ENCODE data around the gene COX17.

Gene COX17

DNA sequence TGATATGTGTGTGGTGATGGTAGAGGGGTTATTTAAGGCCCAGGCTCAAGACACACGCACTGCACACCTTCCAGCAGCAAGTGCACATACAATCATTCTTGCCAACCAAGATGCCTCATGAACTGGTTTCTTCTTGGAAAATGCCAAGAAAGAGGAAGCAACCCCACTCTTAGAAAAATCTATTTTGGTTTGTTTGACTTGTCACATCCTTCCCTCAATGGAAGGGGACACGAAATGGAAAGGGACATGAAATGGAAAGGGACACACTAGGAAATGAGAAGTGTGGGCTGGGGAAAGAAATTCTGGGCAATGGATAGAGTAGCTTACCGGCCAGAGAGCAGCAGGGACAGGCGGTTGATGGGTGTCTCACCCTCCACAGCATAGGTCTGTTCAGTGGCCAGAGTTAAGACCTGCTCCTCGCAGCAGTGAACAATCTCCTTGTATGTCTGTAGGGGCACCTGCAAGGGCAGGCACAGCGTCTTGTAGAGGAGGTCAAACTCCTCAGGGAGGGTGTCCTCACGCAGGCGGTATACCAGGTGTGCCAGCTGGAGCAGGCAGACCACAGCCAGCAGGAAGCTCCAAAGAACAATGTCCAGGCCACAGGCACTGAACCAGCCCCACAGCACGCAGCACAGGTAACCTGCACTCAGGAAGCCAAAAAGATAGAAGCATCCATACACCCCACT is 17.5 kb downstream of the COX17 start:
- no peak overlapping the region for H3K27ac ChIP-seq (ENCODE audit: low read depth, low read length)
- H3K9me3 ChIP-seq (ENCODE audit: control insufficient read depth, insufficient read depth, low read length) = no peaks in the 10 kb centered on the region
- no peaks in the 10 kb centered on the region for H3K36me3 ChIP-seq (ENCODE audit: control insufficient read depth, insufficient read depth, low read length)
- H3K4me3 ChIP-seq (ENCODE audit: low read depth, low read length) = no peak overlapping the region
- no peaks in the 10 kb centered on the region for H3K4me1 ChIP-seq (ENCODE audit: control insufficient read depth, insufficient read depth, low read length)
- H3K27me3 ChIP-seq (ENCODE audit: control insufficient read depth, insufficient read depth, low read length) = no peaks in the 10 kb centered on the region
- H3K9ac ChIP-seq (ENCODE audit: low read depth, low read length) = no peak overlapping the region

DNA sequence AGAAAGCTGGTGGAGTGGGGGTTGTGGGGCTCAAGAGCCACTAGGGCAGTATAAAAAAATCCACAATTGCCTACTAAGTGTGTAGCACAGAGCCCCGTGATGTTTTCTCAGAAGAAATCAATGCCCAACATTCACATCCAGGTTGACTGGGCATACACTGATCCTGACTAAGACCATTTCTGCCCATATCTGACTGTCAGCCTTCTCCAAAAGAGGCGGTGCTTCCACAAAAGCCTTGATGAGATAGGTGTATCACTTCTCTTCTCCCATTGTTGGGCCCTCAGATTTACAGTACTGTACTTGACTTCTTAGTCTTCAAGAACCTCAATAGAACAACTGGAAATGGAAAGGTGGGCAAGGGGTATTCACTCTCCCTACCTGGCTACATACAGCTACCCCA is 18.2 kb downstream of the COX17 start:
- Histone ChIP-seq H3K4me3 (ENCODE audit: low read depth, low read length) (no peak overlapping the region), H3K9ac (ENCODE audit: low read depth, low read length) (no peak overlapping the region), H3K9me3 (ENCODE audit: control insufficient read depth, insufficient read depth, low read length) (no peaks in the 10 kb centered on the region), H3K4me1 (ENCODE audit: control insufficient read depth, insufficient read depth, low read length) (no peaks in the 10 kb centered on the region), H3K27ac (ENCODE audit: low read depth, low read length) (no peak overlapping the region), H3K27me3 (ENCODE audit: control insufficient read depth, insufficient read depth, low read length) (no peaks in the 10 kb centered on the region), H3K36me3 (ENCODE audit: control insufficient read depth, insufficient read depth, low read length) (no peaks in the 10 kb centered on the region)

DNA sequence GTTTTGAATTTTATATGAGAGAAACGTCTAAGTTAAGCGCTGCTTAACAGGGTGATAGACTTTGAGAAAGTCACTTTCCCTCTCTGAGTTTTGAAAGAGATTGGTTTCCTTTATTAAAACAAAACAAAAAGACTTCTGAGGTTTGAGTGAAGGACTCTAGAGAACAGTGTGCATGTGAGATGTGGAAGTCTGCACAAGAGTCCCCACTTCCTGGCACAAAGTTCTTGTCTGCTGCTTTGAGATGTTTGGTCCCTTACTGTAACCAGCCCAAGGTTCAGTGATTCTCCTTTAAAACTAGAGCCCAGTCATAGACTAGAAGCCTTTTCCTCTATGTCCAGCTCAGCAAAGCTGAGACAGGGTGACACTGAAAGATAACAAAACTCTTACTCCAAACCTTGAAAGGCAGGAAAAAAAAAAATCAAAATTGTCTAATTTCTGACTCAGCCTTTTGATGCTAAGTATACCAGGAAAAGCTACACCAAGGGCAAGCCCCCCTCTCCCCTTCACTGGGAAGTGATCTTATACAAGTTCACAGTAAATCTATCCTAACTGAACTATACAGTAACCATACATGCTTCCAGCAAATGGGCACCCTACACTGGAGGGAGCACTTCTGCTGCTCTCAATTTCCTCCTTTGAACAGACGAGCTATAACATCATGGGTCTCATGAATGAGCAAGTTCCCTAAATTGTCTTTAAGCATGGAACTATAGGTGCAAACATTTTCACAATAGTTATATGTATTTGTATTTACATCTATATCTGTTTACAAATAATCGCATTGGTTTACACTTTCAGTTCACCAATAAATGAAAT is 19.1 kb downstream of the COX17 start:
- Histone ChIP-seq H3K36me3 (ENCODE audit: control insufficient read depth, insufficient read depth, low read length) (no peaks in the 10 kb centered on the region), H3K4me1 (ENCODE audit: control insufficient read depth, insufficient read depth, low read length) (no peaks in the 10 kb centered on the region), H3K4me3 (ENCODE audit: low read depth, low read length) (no peak overlapping the region), H3K9me3 (ENCODE audit: control insufficient read depth, insufficient read depth, low read length) (no peaks in the 10 kb centered on the region), H3K27ac (ENCODE audit: low read depth, low read length) (no peak overlapping the region), H3K27me3 (ENCODE audit: control insufficient read depth, insufficient read depth, low read length) (no peaks in the 10 kb centered on the region), H3K9ac (ENCODE audit: low read depth, low read length) (no peak overlapping the region)

GRCh38 chr3:119653876-119654275 is 23.3 kb downstream of the COX17 start:
- H3K4me1 ChIP-seq (ENCODE audit: control insufficient read depth, insufficient read depth, low read length) = no peaks in the 10 kb centered on the region
- no peak overlapping the region for H3K9ac ChIP-seq (ENCODE audit: low read depth, low read length)
- no peak overlapping the region for H3K27ac ChIP-seq (ENCODE audit: low read depth, low read length)
- H3K4me3 ChIP-seq (ENCODE audit: low read depth, low read length) = no peak overlapping the region
- no peaks in the 10 kb centered on the region for H3K9me3 ChIP-seq (ENCODE audit: control insufficient read depth, insufficient read depth, low read length)
- no peaks in the 10 kb centered on the region for H3K27me3 ChIP-seq (ENCODE audit: control insufficient read depth, insufficient read depth, low read length)
- no peaks in the 10 kb centered on the region for H3K36me3 ChIP-seq (ENCODE audit: control insufficient read depth, insufficient read depth, low read length)

DNA sequence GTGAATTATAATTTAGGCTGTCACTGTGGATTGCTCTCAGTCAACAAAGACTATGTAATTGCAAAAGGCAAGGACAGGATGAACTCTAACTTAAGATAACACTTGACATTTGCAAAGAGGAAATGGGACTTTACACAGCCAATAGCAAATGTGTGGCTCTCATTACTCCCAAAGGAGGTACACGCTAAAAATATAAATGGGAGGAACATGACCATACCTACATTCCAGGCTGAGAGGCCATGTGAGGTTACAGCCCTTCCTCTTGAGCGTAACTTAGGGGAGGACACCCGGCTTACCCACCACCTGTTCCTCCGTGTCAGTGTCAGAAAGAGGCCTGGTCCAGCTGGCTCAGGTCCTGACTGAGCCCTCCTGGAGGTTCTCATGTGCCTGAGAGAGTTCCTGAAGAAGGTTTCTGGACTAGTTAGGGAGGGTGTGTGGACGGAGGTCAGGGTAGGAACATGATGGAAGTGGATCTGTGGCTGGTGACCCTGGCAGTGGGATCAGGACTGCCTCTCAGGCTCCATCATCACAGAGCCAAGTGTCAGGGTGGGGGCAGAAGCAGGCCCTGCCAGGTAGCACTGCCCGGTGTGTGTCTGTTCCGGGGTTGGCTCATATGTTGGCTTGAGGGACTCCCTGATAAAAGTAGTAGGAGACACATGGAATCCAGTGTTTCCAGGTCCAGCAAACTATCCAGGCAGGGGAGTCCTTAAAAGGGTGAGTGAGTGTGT is 24.7 kb downstream of the COX17 start:
- H3K9me3 ChIP-seq (ENCODE audit: control insufficient read depth, insufficient read depth, low read length) = no peaks in the 10 kb centered on the region
- H3K9ac ChIP-seq (ENCODE audit: low read depth, low read length) = no peak overlapping the region
- H3K4me3 ChIP-seq (ENCODE audit: low read depth, low read length) = no peak overlapping the region
- H3K4me1 ChIP-seq (ENCODE audit: control insufficient read depth, insufficient read depth, low read length) = peaks cover 6% of the 10 kb centered on the region
- H3K36me3 ChIP-seq (ENCODE audit: control insufficient read depth, insufficient read depth, low read length) = no peaks in the 10 kb centered on the region
- no peaks in the 10 kb centered on the region for H3K27me3 ChIP-seq (ENCODE audit: control insufficient read depth, insufficient read depth, low read length)
- no peak overlapping the region for H3K27ac ChIP-seq (ENCODE audit: low read depth, low read length)

- Histone ChIP-seq H3K4me3 (ENCODE audit: low read depth, low read length) (no peak overlapping the region), H3K9ac (ENCODE audit: low read depth, low read length) (no peak overlapping the region), H3K4me1 (ENCODE audit: control insufficient read depth, insufficient read depth, low read length) (peaks cover 13% of the 10 kb centered on the region), H3K9me3 (ENCODE audit: control insufficient read depth, insufficient read depth, low read length) (no peaks in the 10 kb centered on the region), H3K27ac (ENCODE audit: low read depth, low read length) (no peak overlapping the region), H3K36me3 (ENCODE audit: control insufficient read depth, insufficient read depth, low read length) (no peaks in the 10 kb centered on the region), H3K27me3 (ENCODE audit: control insufficient read depth, insufficient read depth, low read length) (no peaks in the 10 kb centered on the region)
Observed at GRCh38 chr3:119649761-119650160, 27.4 kb downstream of the COX17 start.

GRCh38 chr3:119647843-119648575 is 29.2 kb downstream of the COX17 start:
- Histone ChIP-seq H3K36me3 (ENCODE audit: control insufficient read depth, insufficient read depth, low read length) (no peaks in the 10 kb centered on the region), H3K27me3 (ENCODE audit: control insufficient read depth, insufficient read depth, low read length) (no peaks in the 10 kb centered on the region), H3K27ac (ENCODE audit: low read depth, low read length) (no peak overlapping the region), H3K4me3 (ENCODE audit: low read depth, low read length) (no peak overlapping the region), H3K4me1 (ENCODE audit: control insufficient read depth, insufficient read depth, low read length) (peaks cover 13% of the 10 kb centered on the region), H3K9ac (ENCODE audit: low read depth, low read length) (no peak overlapping the region), H3K9me3 (ENCODE audit: control insufficient read depth, insufficient read depth, low read length) (no peaks in the 10 kb centered on the region)

DNA sequence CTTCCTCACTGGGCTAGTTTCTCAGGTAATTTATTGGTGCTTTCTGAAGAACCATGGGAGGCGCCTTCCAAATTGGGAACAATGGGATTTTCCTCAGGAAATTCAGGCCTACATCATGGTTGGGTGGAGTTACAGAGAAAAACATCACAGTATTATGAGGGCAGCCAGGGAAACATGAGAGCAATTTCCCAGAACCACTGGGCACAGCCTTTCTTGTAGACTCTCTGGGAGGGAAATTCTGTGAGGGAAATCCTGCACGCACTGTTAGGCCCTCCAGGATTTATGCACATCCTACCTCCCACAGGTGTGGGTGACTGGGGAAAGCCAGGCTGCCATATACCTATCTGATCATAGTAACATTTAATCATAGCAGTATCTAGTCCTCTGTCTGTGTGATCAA is 30.0 kb downstream of the COX17 start:
- Histone ChIP-seq H3K27me3 (ENCODE audit: control insufficient read depth, insufficient read depth, low read length) (no peaks in the 10 kb centered on the region), H3K4me1 (ENCODE audit: control insufficient read depth, insufficient read depth, low read length) (peaks cover 13% of the 10 kb centered on the region), H3K9me3 (ENCODE audit: control insufficient read depth, insufficient read depth, low read length) (no peaks in the 10 kb centered on the region)

DNA sequence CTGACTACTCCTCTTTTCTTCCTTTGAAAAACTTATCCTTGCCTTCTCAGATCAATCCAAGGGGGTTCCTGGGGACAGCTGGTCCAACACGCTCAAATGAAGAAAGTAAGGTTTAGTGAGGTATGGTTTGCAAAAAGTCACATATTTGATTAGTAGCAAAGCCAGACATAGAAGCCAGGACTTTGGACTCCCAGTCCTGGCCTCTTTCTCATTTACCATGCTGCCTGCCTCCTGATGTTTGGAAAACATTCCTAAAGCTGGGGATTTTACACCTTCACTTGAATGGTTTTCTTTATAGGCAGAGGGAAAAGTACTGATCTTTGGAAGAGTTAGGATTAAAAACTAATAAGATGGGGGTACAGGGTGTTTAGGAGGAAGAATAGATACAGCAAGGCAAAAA is 31.4 kb downstream of the COX17 start:
- no peaks in the 10 kb centered on the region for H3K27me3 ChIP-seq (ENCODE audit: control insufficient read depth, insufficient read depth, low read length)
- H3K9ac ChIP-seq (ENCODE audit: low read depth, low read length) = no peak overlapping the region
- no peaks in the 10 kb centered on the region for H3K36me3 ChIP-seq (ENCODE audit: control insufficient read depth, insufficient read depth, low read length)
- peaks cover 13% of the 10 kb centered on the region for H3K4me1 ChIP-seq (ENCODE audit: control insufficient read depth, insufficient read depth, low read length)
- H3K27ac ChIP-seq (ENCODE audit: low read depth, low read length) = no peak overlapping the region
- no peaks in the 10 kb centered on the region for H3K9me3 ChIP-seq (ENCODE audit: control insufficient read depth, insufficient read depth, low read length)
- H3K4me3 ChIP-seq (ENCODE audit: low read depth, low read length) = no peak overlapping the region

More for the DNA sequence above, 30.0 kb downstream of the COX17 start:
- Histone ChIP-seq H3K27ac (ENCODE audit: low read depth, low read length) (no peak overlapping the region), H3K9ac (ENCODE audit: low read depth, low read length) (no peak overlapping the region), H3K36me3 (ENCODE audit: control insufficient read depth, insufficient read depth, low read length) (no peaks in the 10 kb centered on the region), H3K4me3 (ENCODE audit: low read depth, low read length) (no peak overlapping the region)

- no peaks in the 10 kb centered on the region for H3K9me3 ChIP-seq (ENCODE audit: control insufficient read depth, insufficient read depth, low read length)
- no peaks in the 10 kb centered on the region for H3K27me3 ChIP-seq (ENCODE audit: control insufficient read depth, insufficient read depth, low read length)
- H3K27ac ChIP-seq (ENCODE audit: low read depth, low read length) = no peak overlapping the region
- H3K4me1 ChIP-seq (ENCODE audit: control insufficient read depth, insufficient read depth, low read length) = peaks cover 13% of the 10 kb centered on the region
- no peak overlapping the region for H3K9ac ChIP-seq (ENCODE audit: low read depth, low read length)
- H3K4me3 ChIP-seq (ENCODE audit: low read depth, low read length) = no peak overlapping the region
- no peaks in the 10 kb centered on the region for H3K36me3 ChIP-seq (ENCODE audit: control insufficient read depth, insufficient read depth, low read length)
Observed at GRCh38 chr3:119644481-119644880, 32.7 kb downstream of the COX17 start.
